Measurements from ENCODE around the gene PCNX2. TPM values are rescaled to one million over a fixed set of nuclear protein-coding genes. Genes with fewer than 3 reads are reported as not detected.

The PCNX2 gene, protein sequence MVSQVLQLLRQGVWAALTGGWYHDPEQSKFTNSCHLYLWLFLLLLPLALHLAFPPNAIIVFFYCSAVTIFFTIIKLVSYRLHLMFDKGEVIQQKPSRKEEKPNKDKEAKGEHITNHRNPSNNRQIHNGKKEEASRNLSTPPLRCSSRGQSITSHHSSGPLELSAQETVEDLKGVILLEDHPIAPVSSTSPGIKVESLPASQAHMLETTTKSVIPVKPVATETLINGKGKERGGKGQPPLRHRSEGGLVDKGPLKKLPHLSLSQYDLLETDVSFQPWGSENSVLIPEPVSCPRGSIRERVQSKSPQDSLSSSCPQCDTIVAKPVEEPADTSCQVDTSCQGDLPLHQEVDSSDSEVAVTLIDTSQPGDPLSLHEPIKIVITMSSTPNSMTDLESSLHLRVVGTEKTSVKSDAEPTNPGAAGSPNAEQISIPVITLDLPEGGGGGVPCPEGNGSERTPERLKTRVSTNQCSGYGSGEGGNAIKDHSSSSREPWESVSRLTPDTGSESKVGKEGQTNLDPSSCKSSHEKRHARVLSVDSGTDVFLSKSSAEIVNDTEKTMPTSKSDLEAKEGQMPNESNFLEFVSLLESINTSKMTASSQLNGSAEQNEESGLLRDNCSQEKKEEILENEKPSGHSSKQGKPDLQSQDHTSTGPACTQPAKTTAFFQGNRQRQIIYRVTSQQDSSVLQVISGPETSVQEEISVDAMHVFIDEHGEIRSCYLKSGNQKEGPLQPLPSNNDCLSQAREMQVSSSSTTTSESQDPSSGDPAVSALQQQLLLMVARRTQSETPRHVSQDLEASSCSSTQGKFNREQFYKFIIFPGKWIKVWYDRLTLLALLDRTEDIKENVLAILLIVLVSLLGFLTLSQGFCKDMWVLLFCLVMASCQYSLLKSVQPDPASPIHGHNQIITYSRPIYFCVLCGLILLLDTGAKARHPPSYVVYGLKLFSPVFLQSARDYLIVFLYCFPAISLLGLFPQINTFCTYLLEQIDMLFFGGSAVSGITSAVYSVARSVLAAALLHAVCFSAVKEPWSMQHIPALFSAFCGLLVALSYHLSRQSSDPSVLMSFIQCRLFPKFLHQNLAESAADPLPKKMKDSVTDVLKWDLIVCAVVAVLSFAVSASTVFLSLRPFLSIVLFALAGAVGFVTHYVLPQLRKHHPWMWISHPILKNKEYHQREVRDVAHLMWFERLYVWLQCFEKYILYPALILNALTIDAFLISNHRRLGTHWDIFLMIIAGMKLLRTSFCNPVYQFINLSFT (N-terminal part only)
- 2.2 TPM for polyA plus RNA-seq (ENCODE audit: insufficient read length)

DNA sequence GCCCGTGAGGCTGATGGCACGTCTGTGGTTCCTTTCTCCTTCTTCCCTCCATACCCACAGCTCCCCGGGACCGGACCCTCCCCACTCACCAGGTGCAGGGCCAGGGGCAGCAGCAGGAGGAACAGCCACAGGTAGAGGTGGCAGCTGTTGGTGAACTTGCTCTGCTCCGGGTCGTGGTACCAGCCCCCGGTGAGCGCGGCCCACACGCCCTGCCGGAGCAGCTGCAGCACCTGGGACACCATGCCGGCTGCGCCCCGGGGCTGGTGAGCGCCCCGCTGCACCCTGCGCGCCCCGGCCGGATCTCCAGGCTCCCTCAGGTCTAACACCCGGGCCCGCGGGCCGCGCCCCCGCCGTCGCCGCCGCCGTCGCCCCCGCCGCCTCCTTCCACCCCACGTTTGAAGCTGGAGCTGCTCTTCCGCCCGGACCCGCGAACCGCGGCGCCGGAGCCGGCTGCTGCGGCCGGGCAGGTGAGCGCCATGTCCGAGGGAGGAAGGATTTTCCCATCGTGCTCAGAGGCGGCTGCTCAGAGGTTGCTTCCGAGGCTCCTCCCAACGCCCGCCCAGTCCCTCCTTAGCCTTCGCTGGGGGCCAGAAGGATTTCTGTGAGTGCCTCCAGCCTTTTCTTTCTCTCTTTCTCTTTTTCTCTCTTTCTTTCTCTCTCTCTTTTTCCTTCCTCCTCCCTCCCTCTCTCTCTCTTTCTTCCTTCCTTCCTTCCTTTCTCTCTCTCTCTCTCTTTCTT is at the start of gene PCNX2:
Gene PCNX2, minus strand, starts transcription at position 489 of the 738 bp plus-strand sequence. Its CDS starts 247 bp downstream, at position 242.
- DNase-seq: peak; percentile 22

DNA sequence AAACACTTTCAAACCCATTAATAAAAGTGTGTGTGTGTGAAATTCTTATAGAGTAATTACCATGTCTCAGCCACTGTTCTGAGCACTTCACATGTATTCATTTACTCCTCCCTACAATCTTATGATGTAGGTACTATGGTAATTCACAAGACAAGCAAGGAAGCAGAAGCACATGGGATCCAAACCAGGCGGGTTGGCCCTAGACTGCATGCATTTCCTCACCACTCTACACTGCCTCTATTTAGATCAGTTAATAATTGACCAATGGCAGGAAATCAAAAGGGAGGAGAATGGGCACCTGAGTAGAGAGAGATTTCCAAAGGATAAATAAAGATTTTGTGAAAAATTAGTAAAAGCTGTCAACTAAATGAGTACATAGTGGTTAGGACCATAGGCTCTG is 47.7 kb upstream of the PCNX2 start:
- no peak for DNase-seq

DNA sequence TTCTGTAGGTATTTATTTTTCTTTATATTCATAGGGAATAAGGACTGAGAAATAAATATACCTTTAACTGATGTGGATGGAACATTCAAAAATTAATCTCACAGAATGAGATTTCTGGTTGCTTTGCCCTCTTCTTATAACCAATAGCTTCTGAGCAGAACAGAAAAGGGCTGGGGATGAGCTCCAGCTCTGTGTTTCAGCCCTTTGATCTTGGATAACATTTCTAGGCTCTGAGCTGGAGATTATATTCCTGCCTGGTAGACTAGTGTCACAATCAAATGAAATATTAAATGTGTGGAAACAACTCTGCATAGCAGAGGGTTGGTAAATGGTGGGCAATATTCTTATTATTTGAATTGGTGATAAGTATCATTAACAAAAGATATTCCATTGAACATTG is 46.6 kb upstream of the PCNX2 start:
- DNase-seq: no peak

DNA sequence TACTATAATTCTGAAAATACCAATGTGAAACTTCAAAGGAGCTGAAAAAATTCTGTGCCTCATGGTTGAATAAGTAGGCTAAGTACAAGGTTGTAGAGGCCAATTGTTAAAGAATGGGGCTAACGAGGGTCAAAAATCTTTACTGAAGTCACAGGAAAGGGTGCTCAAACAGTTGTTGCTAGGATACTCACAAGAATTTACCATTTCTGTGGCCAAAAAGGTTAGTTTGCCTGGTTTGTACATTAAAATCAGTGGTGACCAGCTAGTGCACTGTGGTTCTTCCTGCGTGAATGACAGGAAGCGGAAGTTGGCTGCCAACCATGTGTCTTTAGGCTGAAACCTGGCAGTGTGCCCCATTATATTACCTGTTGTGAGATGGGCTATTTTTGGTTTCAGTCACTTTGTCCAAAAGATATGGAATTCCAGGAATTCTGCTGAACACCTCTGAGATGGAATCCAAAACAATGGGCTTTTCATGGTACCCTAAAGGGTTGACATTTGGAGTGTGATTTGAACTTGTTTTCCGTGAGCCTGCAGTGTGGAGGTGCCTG is 45.5 kb upstream of the PCNX2 start:
- no peak for DNase-seq

DNA sequence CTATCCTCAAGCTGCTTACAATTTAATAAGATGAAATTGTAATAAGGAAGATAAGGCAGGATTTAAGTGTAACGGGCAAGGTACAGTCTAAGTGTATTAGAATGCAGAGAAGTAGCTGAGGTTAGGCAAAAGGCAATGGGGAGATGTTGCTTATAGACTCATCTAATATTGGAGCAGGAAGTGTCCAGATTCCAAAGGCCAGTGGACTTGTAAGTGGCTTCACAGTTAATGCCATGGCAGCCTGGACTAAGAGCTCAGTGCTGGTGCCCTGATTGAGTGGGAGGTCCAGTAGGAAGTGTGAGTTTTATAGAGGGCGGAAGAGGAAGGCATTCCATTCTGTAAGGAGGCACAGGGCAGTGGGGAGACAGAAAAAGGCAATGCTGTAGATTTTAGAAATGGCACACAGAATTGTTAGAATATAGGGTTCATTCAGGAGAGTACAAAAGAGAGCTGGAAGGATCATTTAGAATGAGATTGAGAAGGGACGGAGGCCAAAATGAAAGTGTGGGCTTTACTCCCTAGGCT is 44.6 kb upstream of the PCNX2 start:
- no peak for DNase-seq

DNA sequence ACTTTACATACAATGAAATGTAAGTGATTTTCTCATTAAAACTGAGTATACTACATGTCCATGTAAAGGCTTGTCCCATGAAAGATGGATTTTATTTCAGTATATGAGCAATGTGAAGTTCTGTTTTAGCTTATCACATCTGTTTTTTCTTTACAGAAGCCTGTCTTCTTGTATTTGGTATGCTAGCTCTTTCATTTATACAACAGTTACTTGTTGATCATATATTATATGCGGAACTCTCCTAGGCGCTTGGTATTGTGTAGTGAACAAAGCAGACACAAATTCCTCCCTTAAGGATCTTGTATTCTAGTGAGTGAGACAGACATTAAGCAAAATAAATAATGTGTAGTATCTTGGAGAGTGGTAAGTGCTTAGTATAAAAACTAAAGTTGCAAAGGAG is 42.6 kb upstream of the PCNX2 start:
- DNase-seq: no peak

DNA sequence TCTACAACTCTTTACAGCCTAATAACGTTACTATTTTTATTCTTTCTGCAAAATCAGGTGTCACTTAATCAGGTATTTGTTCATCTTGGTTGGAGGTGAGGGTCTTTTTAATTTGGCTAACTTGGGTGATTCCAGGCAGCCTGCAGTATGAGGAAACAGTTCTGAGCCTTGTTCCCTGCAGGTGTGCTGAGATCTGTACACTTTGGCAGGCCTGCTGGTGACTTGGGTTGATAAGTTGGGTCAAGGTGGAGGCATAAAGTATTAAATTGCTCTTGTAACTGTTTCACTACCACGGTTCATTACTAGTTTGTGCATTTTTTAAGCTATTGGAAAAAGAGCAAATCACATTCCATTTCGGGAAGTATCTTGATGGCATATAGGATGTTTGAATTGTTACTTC is 42.0 kb upstream of the PCNX2 start:
- no peak for DNase-seq

DNA sequence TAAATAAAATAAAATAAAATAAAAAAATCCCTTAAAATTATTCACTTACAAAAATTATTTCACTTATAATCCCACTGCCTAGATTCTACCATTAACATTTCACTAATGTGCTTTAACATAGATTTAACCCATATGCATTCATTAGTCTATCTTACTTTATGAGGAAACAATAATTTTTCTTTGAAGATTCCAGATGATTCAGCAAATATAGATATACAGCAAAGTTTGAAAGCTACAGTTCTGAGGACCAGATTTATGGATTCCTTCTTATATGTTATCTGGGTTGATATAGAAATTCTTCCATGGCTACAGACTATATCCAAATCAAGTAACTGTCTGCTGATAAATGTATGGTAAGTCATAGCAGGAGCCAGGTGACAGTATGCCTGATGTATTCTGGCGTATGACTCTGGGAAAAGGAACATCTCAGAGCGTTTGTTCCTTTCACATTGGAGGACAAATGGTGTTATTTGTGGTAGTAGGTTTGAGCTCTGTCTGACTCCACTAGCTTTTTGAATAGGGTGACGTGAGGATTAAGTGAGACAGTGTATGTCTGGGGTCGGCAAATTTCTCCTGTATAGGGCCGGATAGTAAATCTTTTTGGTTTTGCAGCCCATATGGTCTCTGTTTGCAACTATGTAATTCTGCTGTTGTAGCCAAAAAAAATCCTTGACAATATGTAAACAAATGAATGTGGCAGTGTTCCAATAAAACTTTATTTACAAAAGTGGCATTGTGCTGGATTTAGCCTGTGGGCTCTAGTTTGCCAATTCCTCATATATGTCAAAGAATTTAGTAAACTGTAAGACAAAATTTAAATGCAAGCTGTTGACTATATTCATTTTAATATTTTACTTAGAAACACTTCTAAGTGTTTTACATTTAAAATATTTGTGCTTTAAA is 41.3 kb upstream of the PCNX2 start:
- DNase-seq: no peak

DNA sequence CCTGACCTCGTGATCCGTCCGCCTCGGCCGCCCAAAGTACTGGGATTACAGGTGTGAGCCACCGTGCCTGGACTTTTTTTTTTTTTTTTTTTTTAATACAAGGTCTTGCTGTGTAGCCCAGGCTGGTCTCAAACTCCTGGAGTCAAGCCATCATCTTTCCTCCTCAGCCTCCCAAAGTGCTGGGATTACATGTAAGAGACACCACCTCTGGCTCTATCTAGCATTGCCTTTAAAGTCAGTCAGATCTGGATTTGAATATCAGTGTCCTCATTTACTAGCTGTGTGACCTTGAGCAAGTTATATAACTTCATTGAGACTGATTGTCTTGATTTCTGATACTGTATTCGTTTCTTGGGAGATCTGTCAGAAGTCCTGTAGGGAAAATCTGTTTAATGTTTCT is 38.6 kb upstream of the PCNX2 start:
- no peak for DNase-seq

DNA sequence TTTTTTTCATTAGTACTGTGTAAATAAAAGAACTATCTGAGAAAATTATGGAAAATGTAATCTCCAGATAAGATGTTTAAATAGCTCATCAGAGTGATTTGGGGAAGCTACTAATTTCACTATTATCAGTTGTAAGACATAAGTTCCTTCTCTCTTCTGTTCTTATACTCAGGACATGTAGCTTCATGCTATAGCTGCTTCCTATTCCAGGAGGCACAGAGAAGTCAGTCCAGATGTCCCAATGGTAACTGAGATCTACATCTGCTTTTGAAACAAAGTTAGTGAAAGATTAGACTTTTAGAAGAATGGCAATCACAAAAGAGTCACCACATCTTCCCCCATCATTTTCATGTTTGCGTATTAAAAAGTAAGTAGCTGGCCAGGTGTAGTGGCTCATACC is 37.6 kb upstream of the PCNX2 start:
- DNase-seq: no peak

DNA sequence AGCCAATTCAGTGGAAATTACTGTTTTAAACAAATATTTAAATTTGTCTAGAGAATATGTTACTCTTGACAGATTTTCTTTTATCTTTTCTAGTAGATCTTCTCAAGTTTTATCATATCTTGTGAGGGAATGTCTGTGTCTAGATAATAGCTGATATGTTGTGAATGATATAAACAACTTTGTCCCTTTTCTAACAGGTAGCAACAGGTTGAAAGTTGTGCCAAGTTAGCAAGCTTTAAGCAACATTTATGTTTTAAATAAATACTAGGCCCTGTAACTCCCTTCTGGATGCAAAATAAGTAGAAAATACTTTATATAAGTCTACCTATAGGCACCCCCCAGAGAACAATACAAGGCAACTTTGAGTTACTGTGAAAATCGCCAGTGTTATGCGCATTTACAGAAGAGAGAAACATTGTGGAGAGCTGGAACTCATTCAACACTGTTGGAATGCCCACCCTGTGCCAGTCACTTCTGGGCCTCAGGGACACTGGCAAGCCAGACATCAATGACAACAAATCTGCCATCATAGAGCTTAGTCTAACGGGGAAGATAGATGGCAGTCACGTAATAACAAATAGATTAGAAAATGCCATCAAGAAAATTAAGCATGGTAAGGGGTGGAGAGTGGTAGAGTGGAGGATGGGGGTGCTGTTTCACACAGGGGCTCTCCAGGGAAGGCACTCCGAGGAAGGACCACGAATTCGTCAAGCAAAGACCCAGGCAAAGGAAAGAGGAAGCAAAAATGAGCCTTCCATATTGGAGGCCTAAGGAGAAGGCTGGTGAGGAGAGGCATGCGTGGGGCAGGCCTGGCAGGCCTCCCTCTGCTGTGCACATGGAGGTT is 36.4 kb upstream of the PCNX2 start:
- no peak for DNase-seq

DNA sequence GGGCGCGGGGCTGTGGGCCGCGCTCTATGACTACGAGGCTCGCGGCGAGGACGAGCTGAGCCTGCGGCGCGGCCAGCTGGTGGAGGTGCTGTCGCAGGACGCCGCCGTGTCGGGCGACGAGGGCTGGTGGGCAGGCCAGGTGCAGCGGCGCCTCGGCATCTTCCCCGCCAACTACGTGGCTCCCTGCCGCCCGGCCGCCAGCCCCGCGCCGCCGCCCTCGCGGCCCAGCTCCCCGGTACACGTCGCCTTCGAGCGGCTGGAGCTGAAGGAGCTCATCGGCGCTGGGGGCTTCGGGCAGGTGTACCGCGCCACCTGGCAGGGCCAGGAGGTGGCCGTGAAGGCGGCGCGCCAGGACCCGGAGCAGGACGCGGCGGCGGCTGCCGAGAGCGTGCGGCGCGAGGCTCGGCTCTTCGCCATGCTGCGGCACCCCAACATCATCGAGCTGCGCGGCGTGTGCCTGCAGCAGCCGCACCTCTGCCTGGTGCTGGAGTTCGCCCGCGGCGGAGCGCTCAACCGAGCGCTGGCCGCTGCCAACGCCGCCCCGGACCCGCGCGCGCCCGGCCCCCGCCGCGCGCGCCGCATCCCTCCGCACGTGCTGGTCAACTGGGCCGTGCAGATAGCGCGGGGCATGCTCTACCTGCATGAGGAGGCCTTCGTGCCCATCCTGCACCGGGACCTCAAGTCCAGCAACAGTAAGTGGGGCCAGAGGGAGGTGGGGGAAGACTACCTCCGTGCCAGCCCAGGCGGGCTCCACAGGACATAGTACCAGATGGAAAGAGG is 32.8 kb upstream of the PCNX2 start:
- peak; percentile 9 for DNase-seq

DNA sequence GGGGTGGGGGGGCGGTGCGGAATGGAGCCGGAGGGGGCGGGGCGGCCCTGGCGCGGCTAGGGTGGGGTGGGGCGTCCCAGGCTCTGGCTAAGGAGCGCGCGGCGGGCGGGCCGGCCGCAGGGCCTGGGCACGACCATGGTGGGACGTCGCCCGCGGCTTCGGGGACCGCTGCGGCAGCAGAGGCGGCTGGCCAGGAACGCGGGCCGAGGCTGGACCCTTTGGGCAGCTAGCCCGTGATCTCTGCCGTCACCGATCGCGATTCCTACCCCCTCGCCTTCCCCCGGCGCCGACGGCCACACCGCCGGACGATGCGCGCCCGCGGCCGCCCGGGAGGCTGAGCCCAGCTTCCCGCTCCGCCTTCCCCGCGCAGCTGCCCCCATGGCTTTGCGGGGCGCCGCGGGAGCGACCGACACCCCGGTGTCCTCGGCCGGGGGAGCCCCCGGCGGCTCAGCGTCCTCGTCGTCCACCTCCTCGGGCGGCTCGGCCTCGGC is 32.2 kb upstream of the PCNX2 start, which contains the start of gene MAP3K21:
Gene MAP3K21, plus strand, starts transcription at position 74 of the 491 bp plus-strand sequence. Its CDS starts 305 bp downstream, at position 379.
- DNase-seq: no peak

DNA sequence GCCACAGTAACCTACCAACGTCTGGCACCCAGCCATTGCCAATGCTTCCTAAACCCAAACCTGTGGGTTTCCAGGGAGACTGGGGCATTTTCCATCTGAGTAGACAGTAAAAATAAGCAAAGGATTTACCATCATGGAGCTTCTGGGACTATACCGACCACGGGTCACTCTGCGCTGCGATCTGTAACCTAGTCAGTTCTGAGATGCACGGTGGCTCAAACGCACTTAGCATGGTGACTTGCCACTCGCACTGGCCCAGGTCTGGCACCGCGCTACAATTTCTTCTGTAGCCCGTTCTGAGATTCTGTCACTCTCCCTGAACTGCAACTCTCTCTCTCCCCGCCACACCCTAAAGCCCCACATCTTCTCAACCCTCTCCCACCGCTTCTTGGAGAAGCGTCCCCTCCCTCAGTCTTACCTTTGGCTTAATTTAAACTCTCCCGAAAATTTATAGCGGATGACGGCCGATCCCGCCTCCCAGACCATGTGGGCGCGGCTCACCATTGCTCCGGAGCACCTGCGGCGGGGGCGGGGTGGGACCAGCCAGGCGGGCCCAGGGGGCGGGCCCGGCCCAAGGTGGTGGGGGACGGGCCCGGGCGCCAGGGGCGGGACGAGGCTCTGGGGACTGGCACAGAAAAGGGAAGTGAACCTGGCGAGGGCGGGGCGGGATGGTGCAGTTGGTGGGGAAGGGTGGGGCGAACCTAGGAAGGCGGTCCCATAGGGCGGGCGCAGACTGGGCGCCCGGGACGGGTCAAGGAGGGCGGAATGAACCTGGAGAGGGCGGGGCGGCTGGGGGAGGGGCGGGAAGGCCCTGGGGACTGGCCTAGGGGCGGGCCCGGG is 31.5 kb upstream of the PCNX2 start:
- no peak for DNase-seq

DNA sequence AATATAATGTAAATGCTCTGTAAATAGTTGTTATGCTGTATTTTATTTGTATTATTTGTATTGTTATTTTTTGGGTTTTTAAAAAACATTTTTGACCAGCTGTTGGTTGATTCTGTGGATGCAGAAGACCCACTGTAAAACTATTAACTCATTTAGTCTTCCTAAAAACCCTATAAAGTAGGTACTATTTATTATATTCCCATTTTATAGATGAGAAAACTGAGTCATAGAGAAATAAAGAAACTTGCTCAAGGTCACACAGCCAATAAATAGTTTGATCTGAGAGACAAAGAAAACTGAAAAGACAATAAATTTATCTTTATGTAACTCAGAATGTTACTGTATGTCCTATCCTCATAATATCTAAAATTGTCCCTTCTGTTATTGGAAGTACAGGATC is 30.8 kb upstream of the PCNX2 start:
- no peak for DNase-seq

DNA sequence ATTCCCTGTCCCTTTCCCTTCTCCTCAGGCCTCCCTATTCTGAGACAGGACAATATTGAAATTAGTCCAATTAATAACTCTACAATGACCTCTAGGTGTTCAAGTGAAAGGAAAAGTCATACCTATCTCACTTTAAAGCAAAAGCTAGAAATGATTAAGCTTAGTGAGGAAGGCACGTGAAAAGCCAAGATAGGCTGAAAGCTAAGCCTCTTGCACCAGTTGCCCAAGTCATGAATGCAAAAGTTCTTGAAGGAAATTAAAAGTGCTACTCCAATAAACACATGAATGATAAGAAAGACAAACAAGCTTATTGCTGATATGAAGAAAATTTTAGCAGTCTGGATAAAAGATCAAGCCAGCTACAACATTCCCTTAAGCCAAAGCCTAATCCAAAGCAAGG is 28.2 kb upstream of the PCNX2 start:
- no peak for DNase-seq

DNA sequence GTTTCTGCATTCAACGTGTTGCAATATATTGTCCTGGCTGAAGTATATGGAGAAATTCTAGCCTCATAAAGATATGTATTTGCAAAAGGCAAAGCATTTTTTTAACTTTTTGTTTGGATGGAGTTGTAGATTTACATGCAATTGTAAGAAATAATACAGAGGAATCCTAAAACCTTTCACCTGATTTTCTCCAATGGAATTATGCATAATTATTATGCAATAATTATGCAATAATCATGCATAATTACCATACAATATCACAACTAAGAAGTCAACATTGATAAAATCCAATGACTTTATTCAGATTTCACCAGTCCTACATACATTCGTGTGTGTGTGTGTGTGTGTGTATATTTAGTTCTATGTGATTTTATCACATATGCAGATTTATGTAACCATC is 24.5 kb upstream of the PCNX2 start:
- no peak for DNase-seq
